Bronchial epithelial cell (primary cell): ENCODE data around the gene GPR176. TPM values are rescaled to one million over a fixed set of nuclear protein-coding genes. Genes with fewer than 3 reads are reported as not detected.

Experiments used
- DNase-seq: peaks from one replicate; pipeline ENCODE4 v3.0.0-alpha.2; 2010; ENCODE audit warnings: low read depth
- FAIRE-seq: peaks from 2 replicates; lab custom pipeline; 2011; peaks lifted over from hg19 to GRCh38; lab: Jason Lieb, UNC
- H3K27me3 ChIP-seq: 2 replicates; pipeline ENCODE4 v1.5.1; 2011; ENCODE audit warnings: low read length; ENCODE audit not compliant: control insufficient read depth, insufficient read depth
- H3K36me3 ChIP-seq: 2 replicates; pipeline ENCODE4 v1.5.1; 2011; ENCODE audit warnings: low read length; ENCODE audit not compliant: control insufficient read depth, insufficient read depth
- H3K4me3 ChIP-seq: 2 replicates; pipeline ENCODE4 v1.5.1; 2011; ENCODE audit warnings: mild to moderate bottlenecking, low read depth, low read length, control low read depth
- CTCF ChIP-seq: IDR thresholded peaks from 2 replicates; pipeline ENCODE4 v1.5.1; 2011; ENCODE audit warnings: mild to moderate bottlenecking, moderate library complexity, low read length, control low read depth, inconsistent platforms; ENCODE audit not compliant: insufficient read depth, severe bottlenecking
- total RNA-seq: library from RNA; depleted of rRNA; stranded (reverse); fragments of >200 nt; gene quantifications from 2 replicates; pipeline ENCODE4 v1.2.1, GENCODE V29; 2014

GPR176 gene
- total RNA-seq, 1 donor from 2014 or later: 3.4 TPM

DNA sequence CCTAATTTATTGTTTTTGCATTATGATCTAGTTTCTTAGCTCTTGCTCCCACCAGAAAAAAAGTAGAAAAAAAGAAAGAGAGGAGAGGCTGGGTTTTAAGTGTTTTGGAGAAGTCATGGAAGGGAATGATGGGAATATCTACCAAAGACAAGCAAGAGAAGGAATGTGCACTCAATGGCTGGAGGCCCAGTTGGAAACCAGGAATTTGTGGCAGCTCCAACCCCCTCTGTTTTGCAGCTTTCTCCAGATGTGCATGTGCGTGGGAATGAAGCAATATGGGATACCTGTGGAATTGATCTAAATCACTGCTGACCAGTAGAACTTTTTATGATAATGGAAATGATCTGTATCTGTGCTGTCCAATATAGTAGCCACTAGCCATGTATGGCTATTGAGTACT is 41.0 kb upstream of the GPR176 start:
- H3K4me3 ChIP-seq: no peak overlapping the region
- DNase-seq (no peak), FAIRE-seq (no peak)
- TF ChIP-seq CTCF: no peak
- no peaks in the 10 kb centered on the region for H3K27me3 ChIP-seq
- H3K36me3 ChIP-seq: peaks cover 17% of the 10 kb centered on the region

DNA sequence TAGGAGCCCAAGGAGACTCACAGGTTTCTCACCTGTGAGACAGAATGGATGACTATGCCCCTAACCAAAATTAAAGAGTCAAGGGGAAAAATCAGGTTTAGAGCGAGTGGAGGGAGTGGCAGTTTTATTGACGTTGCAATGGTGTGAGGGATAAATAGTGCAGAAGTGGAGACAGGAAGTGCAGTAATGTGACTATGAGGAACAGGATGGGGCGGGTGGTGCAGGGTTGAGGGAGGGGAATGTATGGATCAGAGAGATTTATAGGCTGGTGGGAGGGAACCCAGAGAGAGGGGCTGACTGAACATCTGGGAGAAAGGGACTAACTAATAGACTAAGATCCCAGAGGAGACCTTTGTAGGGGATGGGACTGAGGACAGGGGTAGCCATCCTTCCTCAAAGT is 40.3 kb upstream of the GPR176 start:
- Histone ChIP-seq H3K4me3 (no peak overlapping the region), H3K36me3 (peaks cover 16% of the 10 kb centered on the region), H3K27me3 (no peaks in the 10 kb centered on the region)
- DNase-seq (no peak), FAIRE-seq (no peak)
- no peak for TF ChIP-seq CTCF

- no peak for TF ChIP-seq CTCF
- Histone ChIP-seq H3K4me3 (no peak overlapping the region), H3K27me3 (no peaks in the 10 kb centered on the region), H3K36me3 (peaks cover 19% of the 10 kb centered on the region)
- DNase-seq: no peak
- FAIRE-seq: no peak
These were observed 39.3 kb upstream of the GPR176 start for GRCh38 chr15:39959411-39959810.

- Histone ChIP-seq H3K4me3 (no peak overlapping the region), H3K27me3 (no peaks in the 10 kb centered on the region), H3K36me3 (peaks cover 19% of the 10 kb centered on the region)
- no peak for DNase-seq
- TF ChIP-seq CTCF: no peak
- FAIRE-seq: no peak
These were observed 37.4 kb upstream of the GPR176 start for GRCh38 chr15:39957481-39957880.

GRCh38 chr15:39953521-39953920 is 33.5 kb upstream of the GPR176 start:
- DNase-seq (peak; percentile 65), FAIRE-seq (no peak)
- Histone ChIP-seq H3K27me3 (no peaks in the 10 kb centered on the region), H3K36me3 (peaks cover 22% of the 10 kb centered on the region), H3K4me3 (no peak overlapping the region)
- TF ChIP-seq CTCF: no peak

DNA sequence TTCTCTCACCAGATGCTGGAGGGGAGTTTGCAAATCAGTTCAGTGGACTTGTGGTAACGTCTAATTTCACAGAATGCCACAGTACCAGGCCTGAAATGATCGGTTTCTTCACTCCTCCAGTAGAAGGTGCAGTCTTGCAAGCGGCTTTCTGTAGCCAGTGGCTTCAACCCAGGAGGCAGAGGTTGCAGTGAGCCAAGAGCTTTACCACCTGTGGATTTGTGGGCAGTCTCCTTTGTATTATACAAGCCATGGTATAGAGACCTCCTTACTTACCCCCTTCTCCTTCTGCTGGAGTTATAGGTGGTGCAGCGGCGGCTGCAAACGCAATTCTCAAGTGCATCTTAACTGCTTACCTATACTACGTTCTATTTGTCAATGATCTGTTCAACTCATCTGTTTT is 31.5 kb upstream of the GPR176 start:
- H3K36me3 ChIP-seq: peaks cover 16% of the 10 kb centered on the region
- no peaks in the 10 kb centered on the region for H3K27me3 ChIP-seq
- H3K4me3 ChIP-seq: no peak overlapping the region
- no peak for DNase-seq
- FAIRE-seq: no peak
- no peak for TF ChIP-seq CTCF
